Liver (tissue), 9 donors: Measurements from ENCODE around the gene ABHD12B. TPM values are rescaled to one million over a fixed set of nuclear protein-coding genes. Genes with fewer than 3 reads are reported as not detected.

Source experiments
- DNase-seq: peaks from one replicate; pipeline ENCODE4 v3.0.0-alpha.2; 2017; ENCODE audit warnings: low spot score
- H3K27ac ChIP-seq, 2 donors: one replicate each; pipeline ENCODE4 v1.7.0; 2013; ENCODE audit warnings: inconsistent platforms in 2 of 2, low read length in 2 of 2, control low read depth in 1 of 2, low read depth in 1 of 2, mild to moderate bottlenecking in 1 of 2
- H3K27me3 ChIP-seq, 4 donors: one replicate each; pipeline versions ENCODE4 v1.6.1 to v1.7.0; 2013; ENCODE audit warnings: low read length in 3 of 4, inconsistent platforms in 1 of 4, mild to moderate bottlenecking in 1 of 4, moderate library complexity in 1 of 4; ENCODE audit not compliant: control insufficient read depth in 4 of 4, insufficient read depth in 4 of 4
- H3K36me3 ChIP-seq, 4 donors: one replicate each; pipeline versions ENCODE4 v1.6.1 to v1.7.0; 2013; ENCODE audit warnings: low read length in 3 of 4, mild to moderate bottlenecking in 3 of 4, low read depth in 1 of 4, moderate library complexity in 1 of 4; ENCODE audit not compliant: control insufficient read depth in 4 of 4, insufficient read depth in 3 of 4
- H3K4me1 ChIP-seq, 4 donors: one replicate each; pipeline versions ENCODE4 v1.6.1 to v1.7.0; 2013; ENCODE audit warnings: low read length in 3 of 4, mild to moderate bottlenecking in 3 of 4, moderate library complexity in 1 of 4; ENCODE audit not compliant: control insufficient read depth in 4 of 4, insufficient read depth in 4 of 4
- H3K4me3 ChIP-seq, 3 donors: one replicate each; pipeline versions ENCODE4 v1.6.1 to v1.7.0; 2013; ENCODE audit warnings: low read length in 3 of 3, control low read depth in 1 of 3, low read depth in 1 of 3, mild to moderate bottlenecking in 1 of 3
- H3K9ac ChIP-seq, 2 donors: one replicate each; pipeline ENCODE4 v1.7.0; 2013; ENCODE audit warnings: low read length in 2 of 2, mild to moderate bottlenecking in 2 of 2, moderate library complexity in 2 of 2, control low read depth in 1 of 2, low read depth in 1 of 2
- H3K9me3 ChIP-seq, 4 donors: one replicate each; pipeline versions ENCODE4 v1.6.1 to v1.7.0; 2013; ENCODE audit warnings: low read length in 3 of 4; ENCODE audit not compliant: control insufficient read depth in 4 of 4
- ATF3 ChIP-seq: IDR thresholded peaks from 2 replicates; pipeline ENCODE4 v1.6.1; 2016; ENCODE audit warnings: antibody characterized with exemption
- CTCF ChIP-seq: fragments of 150-350 bp; IDR thresholded peaks from 2 replicates; pipeline ENCODE4 v1.5.1; 2017; ENCODE audit warnings: improper control_type of control experiment, low read depth, low read length; ENCODE audit not compliant: missing input control
- FOXA1 ChIP-seq: IDR thresholded peaks from 2 replicates; pipeline ENCODE4 v1.6.1; 2016; ENCODE audit warnings: antibody characterized with exemption
- FOXA2 ChIP-seq: IDR thresholded peaks from 2 replicates; pipeline ENCODE4 v1.6.1; 2016; ENCODE audit warnings: antibody characterized with exemption
- GABPA ChIP-seq, 2 donors: IDR thresholded peaks in 1 of 2; conservative IDR thresholded peaks in 1 of 2; 2 replicates each; pipeline ENCODE4 v1.6.1; 2016; ENCODE audit warnings: antibody characterized with exemption in 2 of 2, mild to moderate bottlenecking in 1 of 2, moderate library complexity in 1 of 2
- HNF4G ChIP-seq: IDR thresholded peaks from 2 replicates; pipeline ENCODE4 v1.6.1; 2016; ENCODE audit warnings: antibody characterized with exemption
- JUND ChIP-seq, 2 donors: IDR thresholded peaks; 2 replicates each; pipeline ENCODE4 v1.6.1; 2016; ENCODE audit warnings: antibody characterized with exemption in 2 of 2
- MAX ChIP-seq: IDR thresholded peaks from 2 replicates; pipeline ENCODE4 v1.6.1; 2016; ENCODE audit warnings: antibody characterized with exemption
- NR2F2 ChIP-seq: IDR thresholded peaks from 2 replicates; pipeline ENCODE4 v1.6.1; 2016; ENCODE audit warnings: antibody characterized with exemption
- RAD21 ChIP-seq, 2 donors: IDR thresholded peaks; 2 replicates each; pipeline ENCODE4 v1.6.1; 2016; ENCODE audit warnings: antibody characterized with exemption in 2 of 2, mild to moderate bottlenecking in 2 of 2
- REST ChIP-seq: IDR thresholded peaks from 2 replicates; pipeline ENCODE4 v1.6.1; 2016; ENCODE audit warnings: antibody characterized with exemption, mild to moderate bottlenecking
- SP1 ChIP-seq: IDR thresholded peaks from 2 replicates; pipeline ENCODE4 v1.6.1; 2018; ENCODE audit warnings: antibody characterized with exemption, mild to moderate bottlenecking
- YY1 ChIP-seq: IDR thresholded peaks from 2 replicates; pipeline ENCODE4 v1.6.1; 2016; ENCODE audit warnings: antibody characterized with exemption, mild to moderate bottlenecking
- ZBTB33 ChIP-seq: IDR thresholded peaks from 2 replicates; pipeline ENCODE4 v1.6.1; 2016; ENCODE audit warnings: antibody characterized with exemption
- WGBS: extraction: QIAGEN DNeasy Blood & Tissue Kit; methylation state at CpG from one replicate; pipeline ENCODE4 v1.1.7; 2013; 5-methylcytosine and 5-hydroxymethylcytosine counted together
- polyA plus RNA-seq, 2 donors: library from polyadenylated mRNA; stranded (reverse) in 1 of 2; unstranded in 1 of 2; fragments of 200-250 nt in 1 of 2; fragments of >200 nt in 1 of 2; fragmentation: Nextera tagmentation in 1 of 2; extraction: Ambion mirVana in 1 of 2; gene quantifications; one replicate each; pipeline versions ENCODE4 v1.2.1 to v1.2.3, GENCODE V29; 2013 to 2015
- total RNA-seq, 2 donors: library from RNA; depleted of rRNA; stranded (reverse); fragments of >200 nt; gene quantifications; one replicate each; pipeline ENCODE4 v1.2.3, GENCODE V29; 2014
- donor health status: healthy.
- donor health status: healthy.
- donor health status: healthy.
- donor health status: healthy.
- donor health status: healthy.

The ABHD12B gene
- total and polyA plus RNA-seq, 4 donors: 0.09 to 0.58 TPM; not detected in 2

GRCh38 chr14:50839691-50840090 is 32.2 kb upstream of the ABHD12B start:
- WGBS: 90% methylated on average over 5 of the region's 5 CpGs

More at GRCh38 chr14:50839691-50840090, 32.2 kb upstream of the ABHD12B start:
- Histone ChIP-seq H3K36me3 (no peaks in the 10 kb centered on the region), H3K27ac (no peak overlapping the region), H3K9ac (no peak overlapping the region), H3K4me3 (no peak overlapping the region), H3K27me3 (no peaks in the 10 kb centered on the region), H3K4me1 (peaks cover 0 to 4% (median 0%) of the 10 kb centered on the region in 4 donors), H3K9me3 (no peaks in the 10 kb centered on the region)
- no peak for DNase-seq
- no peak for TF ChIP-seq REST
- TF ChIP-seq HNF4G: no peak
- no peak for TF ChIP-seq FOXA2
- no peak for TF ChIP-seq ZBTB33
- no peak for TF ChIP-seq YY1
- no peak for TF ChIP-seq NR2F2
- no peak for TF ChIP-seq JUND (IDR thresholded peaks at IDR 0.05)
- TF ChIP-seq SP1: no peak
- no peak for TF ChIP-seq MAX
- no peak for TF ChIP-seq GABPA (IDR thresholded peaks at IDR 0.05 in 1 of 2, conservative IDR thresholded peaks at IDR 0.05 in 1 of 2)
- TF ChIP-seq FOXA1: no peak
- TF ChIP-seq RAD21 (IDR thresholded peaks at IDR 0.05): no peak
- no peak for TF ChIP-seq ATF3
- TF ChIP-seq CTCF: no peak
